IMR-90 (cell line): ENCODE results near the gene EBF4. TPM values are rescaled to one million over a fixed set of nuclear protein-coding genes. Genes with fewer than 3 reads are reported as not detected.

ENCODE experiments used
- ATAC-seq: fragments of 200-7000 bp; cut with Tn5 transposase; 2 replicates; pipeline ENCODE4 v1.9.1; 2020; ENCODE audit warnings: low read depth, mild to moderate bottlenecking, moderate library complexity
- BruUV-seq: library from RNA; stranded (reverse); fragments of 400-500 nt; replicated peaks from 2 replicates; lab custom pipeline; 2021; lab: Mats Ljungman, UMichigan
- CTCF ChIA-PET: fragments of 300-600 bp; formaldehyde crosslinking; extraction: SDS; loops from one replicate; lab custom pipeline; 2021; ENCODE audit warnings: antibody characterized with exemption; lab: Yijun Ruan, JAX
- POLR2A ChIA-PET: fragments of 300-600 bp; sonication (Branson Sonifier 250); formaldehyde crosslinking; loops from one replicate; lab custom pipeline; 2022; ENCODE audit warnings: antibody characterized with exemption; ENCODE audit not compliant: unreplicated experiment; lab: Charles Lee
- DNase-seq: peaks from one replicate; pipeline ENCODE4 v3.0.0; 2013
- H2AFZ ChIP-seq: replicated peaks from 2 replicates; pipeline ENCODE3; 2013; ENCODE audit warnings: low read length, mild to moderate bottlenecking; ENCODE audit not compliant: poor library complexity
- H2AK5ac ChIP-seq: 2 replicates; pipeline ENCODE4 v1.6.1; 2013; ENCODE audit warnings: low read depth, low read length, inconsistent platforms
- H2AK9ac ChIP-seq: replicated peaks from 2 replicates; pipeline ENCODE3; 2013; ENCODE audit warnings: mild to moderate bottlenecking, low read depth, low read length, moderate library complexity; ENCODE audit not compliant: poor library complexity
- H2BK120ac ChIP-seq: 2 replicates; pipeline ENCODE4 v1.6.1; 2013; ENCODE audit warnings: low read depth, low read length, inconsistent platforms
- H2BK15ac ChIP-seq: 3 replicates; pipeline ENCODE4 v1.6.1; 2013; ENCODE audit warnings: low read depth, low read length, inconsistent platforms
- H2BK20ac ChIP-seq: 2 replicates; pipeline ENCODE4 v1.6.1; 2013; ENCODE audit warnings: low read depth, mild to moderate bottlenecking, inconsistent platforms, low read length, moderate library complexity
- H2BK5ac ChIP-seq: 2 replicates; pipeline ENCODE4 v1.6.1; 2013; ENCODE audit warnings: mild to moderate bottlenecking, low read depth, low read length, inconsistent platforms; ENCODE audit not compliant: poor library complexity, severe bottlenecking
- H3K14ac ChIP-seq: replicated peaks from 2 replicates; pipeline ENCODE4 v1.6.1; 2013; ENCODE audit warnings: low read depth, low read length, inconsistent platforms
- H3K18ac ChIP-seq: 2 replicates; pipeline ENCODE4 v1.6.1; 2013; ENCODE audit warnings: low read depth, low read length, control low read depth
- H3K23ac ChIP-seq: 2 replicates; pipeline ENCODE4 v1.6.1; 2013; ENCODE audit warnings: low read depth, low read length, inconsistent platforms
- H3K27ac ChIP-seq: 2 replicates; pipeline ENCODE4 v1.5.1; 2013; ENCODE audit warnings: mild to moderate bottlenecking, control low read depth, low read length; ENCODE audit not compliant: insufficient read depth
- H3K27me3 ChIP-seq: 2 replicates; pipeline ENCODE4 v1.6.1; 2013; ENCODE audit warnings: low read length; ENCODE audit not compliant: control insufficient read depth, insufficient read depth
- H3K36me3 ChIP-seq: 2 replicates; pipeline ENCODE4 v1.6.1; 2013; ENCODE audit warnings: low read length, mixed read lengths; ENCODE audit not compliant: control insufficient read depth, insufficient read depth
- H3K4ac ChIP-seq: 2 replicates; pipeline ENCODE4 v1.6.1; 2013; ENCODE audit warnings: low read depth, low read length, inconsistent platforms
- H3K4me1 ChIP-seq: 2 replicates; pipeline ENCODE4 v1.6.1; 2013; ENCODE audit warnings: low read length, mixed read lengths; ENCODE audit not compliant: control insufficient read depth, insufficient read depth
- H3K4me2 ChIP-seq: 2 replicates; pipeline ENCODE4 v1.6.1; 2013; ENCODE audit warnings: low read depth, mild to moderate bottlenecking, control low read depth, low read length, moderate library complexity
- H3K4me3 ChIP-seq: 2 replicates; pipeline ENCODE4 v1.5.1; 2013; ENCODE audit warnings: low read depth, mild to moderate bottlenecking, control low read depth, low read length, moderate library complexity; ENCODE audit not compliant: insufficient read depth
- H3K56ac ChIP-seq: 2 replicates; pipeline ENCODE4 v1.6.1; 2013; ENCODE audit warnings: low read length, inconsistent platforms; ENCODE audit not compliant: insufficient read depth; ENCODE audit errors: extremely low read depth
- H3K79me1 ChIP-seq, 2 experiments: 2 replicates each; pipeline ENCODE4 v1.6.1; 2013; ENCODE audit warnings: low read length in 2 of 2, inconsistent platforms in 1 of 2, low read depth in 1 of 2
- H3K9ac ChIP-seq: 2 replicates; pipeline ENCODE4 v1.6.1; 2013; ENCODE audit warnings: low read depth, low read length, control low read depth
- H3K9me1 ChIP-seq: 2 replicates; pipeline ENCODE4 v1.6.1; 2013; ENCODE audit warnings: low read length, inconsistent platforms; ENCODE audit not compliant: insufficient read depth
- H3K9me3 ChIP-seq: 2 replicates; pipeline ENCODE4 v1.6.1; 2013; ENCODE audit warnings: low read length; ENCODE audit not compliant: control insufficient read depth, insufficient read depth
- H4K20me1 ChIP-seq: 2 replicates; pipeline ENCODE4 v1.6.1; 2013; ENCODE audit warnings: low read length, inconsistent platforms; ENCODE audit not compliant: insufficient read depth
- H4K5ac ChIP-seq: 2 replicates; pipeline ENCODE4 v1.6.1; 2013; ENCODE audit warnings: mild to moderate bottlenecking, low read depth, low read length, control low read depth
- H4K8ac ChIP-seq, 2 experiments: 2 replicates each; pipeline ENCODE4 v1.6.1; 2013; ENCODE audit warnings: low read depth in 2 of 2, low read length in 2 of 2, control low read depth in 1 of 2, inconsistent platforms in 1 of 2
- H4K91ac ChIP-seq: 2 replicates; pipeline ENCODE4 v1.6.1; 2013; ENCODE audit warnings: low read depth, low read length, inconsistent platforms; ENCODE audit not compliant: insufficient read depth
- CEBPB ChIP-seq: IDR thresholded peaks from 2 replicates; pipeline ENCODE4 v1.6.1; 2012; ENCODE audit warnings: low read depth, low read length, improper control_type of control experiment
- CHD1 ChIP-seq: IDR thresholded peaks from 2 replicates; pipeline ENCODE4 v1.6.1; 2012; ENCODE audit warnings: low read depth, low read length, improper control_type of control experiment
- ELK1 ChIP-seq: fragments of 150-350 bp; IDR thresholded peaks from 2 replicates; pipeline ENCODE4 v1.6.1; 2016; ENCODE audit warnings: low read depth, mild to moderate bottlenecking, low read length, moderate library complexity, borderline replicate concordance
- FOS ChIP-seq: fragments of 150-350 bp; IDR thresholded peaks from 2 replicates; pipeline ENCODE4 v1.6.1; 2016; ENCODE audit warnings: low read depth, low read length
- MAFK ChIP-seq: IDR thresholded peaks from 2 replicates; pipeline ENCODE4 v1.6.1; 2012; ENCODE audit warnings: low read depth, low read length, improper control_type of control experiment
- MXI1 ChIP-seq: IDR thresholded peaks from 2 replicates; pipeline ENCODE4 v1.6.1; 2012; ENCODE audit warnings: low read depth, mild to moderate bottlenecking, low read length, moderate library complexity, borderline replicate concordance
- NFE2L2 ChIP-seq: fragments of 150-350 bp; IDR thresholded peaks from 2 replicates; pipeline ENCODE4 v1.6.1; 2016; ENCODE audit warnings: low read depth, mild to moderate bottlenecking, low read length
- POLR2A ChIP-seq: IDR thresholded peaks from 2 replicates; pipeline ENCODE4 v1.6.1; 2012; ENCODE audit warnings: mild to moderate bottlenecking, low read depth, low read length
- RAD21 ChIP-seq: IDR thresholded peaks from 2 replicates; pipeline ENCODE4 v1.6.1; 2012; ENCODE audit warnings: low read length, improper control_type of control experiment
- USF2 ChIP-seq: fragments of 150-350 bp; IDR thresholded peaks from 2 replicates; pipeline ENCODE4 v1.6.1; 2017; ENCODE audit warnings: mild to moderate bottlenecking, antibody characterized with exemption, low read length, low read depth
- WGBS, 2 experiments: methylation state at CpG; one replicate each; pipeline versions ENCODE4 v1.1.5 to v1.1.7; 2013; ENCODE audit warnings: missing lambda C conversion rate in 2 of 2; ENCODE audit not compliant: insufficient read length in 1 of 2; ENCODE audit errors: extremely low coverage in 2 of 2; 5-methylcytosine and 5-hydroxymethylcytosine counted together
- dilution Hi-C: fragments of 300-500 bp; cut with HindIII; formaldehyde crosslinking; loops from one replicate; pipeline ENCODE4 v1.14.3; 2018; ENCODE audit warnings: low sequenced_read_pairs; ENCODE audit not compliant: unreplicated experiment
- in situ Hi-C: fragments of 300-500 bp; cut with MboI; formaldehyde crosslinking; loops from 3 replicates; pipeline ENCODE4 v1.14.3; 2019; ENCODE audit warnings: low sequenced_read_pairs, inconsistent platforms, mixed read lengths
- intact Hi-C: fragments of 100-400 bp; cut with micrococcal nuclease; formaldehyde crosslinking; loops from 2 replicates; pipeline ENCODE4 v1.10.0; 2022
- polyA plus RNA-seq, 3 experiments: library from polyadenylated mRNA; depleted of rRNA; stranded (reverse); fragments of >200 nt; gene quantifications; 2 replicates each; pipeline ENCODE4 v1.2.3, GENCODE V29; 2012; ENCODE audit warnings: low replicate concordance in 1 of 3
- total RNA-seq: library from RNA; depleted of rRNA; stranded (reverse); fragments of >200 nt; gene quantifications from 2 replicates; pipeline ENCODE4 v1.2.3, GENCODE V29; 2012

Gene EBF4
- total and polyA plus RNA-seq, 2 of the 4 experiments (the other 2 are of a cell fraction) = 0.18 to 1.1 TPM

- ChIA-PET CTCF (no interaction called here), POLR2A (interaction anchor here (0.6 kb wide), 1 partner anchor 52 kb away, joined by 3 read pairs; no protein-coding TSS in a partner anchor)
- Histone ChIP-seq H4K20me1 (no peaks in the 10 kb centered on the region), H3K4me1 (no peaks in the 10 kb centered on the region), H3K4ac (no peak overlapping the region), H2AK9ac (no peak overlapping the region), H3K4me2 (no peak overlapping the region), H3K4me3 (no peak overlapping the region), H3K18ac (no peak overlapping the region), H3K79me1 (no peaks in the 10 kb centered on the region), H2AFZ (no peak overlapping the region), H3K23ac (no peak overlapping the region), H3K56ac (no peak overlapping the region), H3K9me1 (no peaks in the 10 kb centered on the region), H3K14ac (no peak overlapping the region), H2BK5ac (no peak overlapping the region), H4K5ac (no peak overlapping the region), H2BK15ac (no peak overlapping the region), H3K9me3 (peaks cover 2% of the 10 kb centered on the region; the same call in 1 of the 2 replicates), H2AK5ac (no peak overlapping the region), H3K36me3 (no peaks in the 10 kb centered on the region), H3K27me3 (peaks cover 28% of the 10 kb centered on the region), H4K8ac (no peak overlapping the region), H2BK20ac (no peak overlapping the region), H3K9ac (no peak overlapping the region), H2BK120ac (no peak overlapping the region), H4K91ac (no peak overlapping the region), H3K27ac (no peak overlapping the region)
- dilution Hi-C loops = no loop called here
- TF ChIP-seq CEBPB = no peak
- TF ChIP-seq NFE2L2 = no peak
- no peak for TF ChIP-seq ELK1
- TF ChIP-seq FOS = no peak
- TF ChIP-seq MAFK = no peak
- TF ChIP-seq CHD1 = no peak
- TF ChIP-seq MXI1 = no peak
- TF ChIP-seq POLR2A = no peak
- TF ChIP-seq RAD21 = no peak
- TF ChIP-seq USF2 = no peak
- in situ Hi-C loops = no loop called here
- BruUV-seq = no TSS peak
- no peak for ATAC-seq
- intact Hi-C loops = no loop called here
- WGBS, 2 experiments = no CpG with 5 or more reads among the region's 8 CpGs
- no peak for DNase-seq
Observed at GRCh38 chr20:2738331-2739041, 45.9 kb downstream of the EBF4 start.
